Measurements from ENCODE around the gene CENPW.

GRCh38 chr6:126374372-126374771, 34.5 kb downstream of the CENPW start:
- TF ChIP-seq SMC3 (IDR thresholded peaks at IDR 0.05) (no peak), EP300 (IDR thresholded peaks at IDR 0.05) (no peak), CTCF (IDR thresholded peaks at IDR 0.05) (no peak), RCOR1 (IDR thresholded peaks at IDR 0.05; ENCODE audit: low read depth, low read length) (no peak), ZSCAN20 (CRISPR knock-in tag; IDR thresholded peaks at IDR 0.05) (no peak), RNF2 (IDR thresholded peaks at IDR 0.05; ENCODE audit: borderline replicate concordance, low read depth) (no peak), REST (IDR thresholded peaks at IDR 0.05) (no peak), POLR2A (IDR thresholded peaks at IDR 0.05; ENCODE audit: low read length) (no peak), MAFK (IDR thresholded peaks at IDR 0.05; ENCODE audit: partially characterized antibody) (no peak), HES2 (IDR thresholded peaks at IDR 0.05) (no peak), BHLHE40 (IDR thresholded peaks at IDR 0.05; ENCODE audit: low read depth, low read length) (no peak), MYC (IDR thresholded peaks at IDR 0.05; ENCODE audit: borderline replicate concordance, low read length) (no peak), RAD21 (conservative IDR thresholded peaks at IDR 0.05 in 1 of 2, IDR thresholded peaks at IDR 0.05 in 1 of 2) (no peak)
